ENCODE measurements around the gene TMEM184B. TPM values are rescaled to one million over a fixed set of nuclear protein-coding genes. Genes with fewer than 3 reads are reported as not detected.
A peak's percentile ranks its signal among the peaks of the same experiment; 100 is the strongest.

TMEM184B gene
- polyA plus RNA-seq, 1 donor (not counting 4 experiments of a cell fraction or from before 2014, with no cell fraction given), result 18.8 TPM

DNA sequence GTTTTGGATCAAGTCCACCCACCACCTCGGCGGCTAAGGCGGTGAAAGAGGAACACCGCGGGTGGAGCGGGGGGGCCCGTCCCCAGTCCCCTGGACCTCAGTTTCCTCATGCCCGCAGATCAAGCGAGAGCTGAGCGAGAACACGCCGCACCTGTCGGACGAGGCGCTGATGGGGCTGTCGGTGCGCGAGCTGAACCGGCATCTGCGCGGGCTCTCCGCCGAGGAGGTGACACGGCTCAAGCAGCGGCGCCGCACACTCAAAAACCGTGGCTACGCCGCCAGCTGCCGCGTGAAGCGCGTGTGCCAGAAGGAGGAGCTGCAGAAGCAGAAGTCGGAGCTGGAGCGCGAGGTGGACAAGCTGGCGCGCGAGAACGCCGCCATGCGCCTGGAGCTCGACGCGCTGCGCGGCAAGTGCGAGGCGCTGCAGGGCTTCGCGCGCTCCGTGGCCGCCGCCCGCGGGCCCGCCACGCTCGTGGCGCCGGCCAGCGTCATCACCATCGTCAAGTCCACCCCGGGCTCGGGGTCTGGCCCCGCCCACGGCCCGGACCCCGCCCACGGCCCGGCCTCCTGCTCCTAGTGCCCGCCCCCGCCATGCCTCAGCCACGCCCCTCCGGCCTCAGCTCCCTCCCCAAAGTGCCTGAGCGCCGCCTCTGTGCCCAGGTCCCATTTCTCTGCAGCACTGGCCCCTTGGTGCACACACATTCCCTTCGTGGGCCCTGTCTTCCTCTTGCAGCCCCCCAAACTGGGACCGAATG is 58.3 kb downstream of the TMEM184B start:
- peak overlapping the region; percentile 27 for H3K4me2 ChIP-seq (ENCODE audit: control insufficient read depth, extremely low read depth, insufficient read depth, low read depth, low read length)
- H3K79me2 ChIP-seq (ENCODE audit: control insufficient read depth, insufficient read depth, low read length), result peaks cover 30% of the 10 kb centered on the region
- no peaks in the 10 kb centered on the region for H3K9me3 ChIP-seq (ENCODE audit: control insufficient read depth, low read depth, low read length)
- peak overlapping the region; percentile 15 for H3K9ac ChIP-seq (ENCODE audit: control insufficient read depth, extremely low read depth, insufficient read depth, low read length)
- no peak for TF ChIP-seq EZH2 (IDR thresholded peaks at IDR 0.05; ENCODE audit: low read length)
- TF ChIP-seq, protein P1, sequence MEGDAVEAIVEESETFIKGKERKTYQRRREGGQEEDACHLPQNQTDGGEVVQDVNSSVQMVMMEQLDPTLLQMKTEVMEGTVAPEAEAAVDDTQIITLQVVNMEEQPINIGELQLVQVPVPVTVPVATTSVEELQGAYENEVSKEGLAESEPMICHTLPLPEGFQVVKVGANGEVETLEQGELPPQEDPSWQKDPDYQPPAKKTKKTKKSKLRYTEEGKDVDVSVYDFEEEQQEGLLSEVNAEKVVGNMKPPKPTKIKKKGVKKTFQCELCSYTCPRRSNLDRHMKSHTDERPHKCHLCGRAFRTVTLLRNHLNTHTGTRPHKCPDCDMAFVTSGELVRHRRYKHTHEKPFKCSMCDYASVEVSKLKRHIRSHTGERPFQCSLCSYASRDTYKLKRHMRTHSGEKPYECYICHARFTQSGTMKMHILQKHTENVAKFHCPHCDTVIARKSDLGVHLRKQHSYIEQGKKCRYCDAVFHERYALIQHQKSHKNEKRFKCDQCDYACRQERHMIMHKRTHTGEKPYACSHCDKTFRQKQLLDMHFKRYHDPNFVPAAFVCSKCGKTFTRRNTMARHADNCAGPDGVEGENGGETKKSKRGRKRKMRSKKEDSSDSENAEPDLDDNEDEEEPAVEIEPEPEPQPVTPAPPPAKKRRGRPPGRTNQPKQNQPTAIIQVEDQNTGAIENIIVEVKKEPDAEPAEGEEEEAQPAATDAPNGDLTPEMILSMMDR (optimal IDR thresholded peaks at IDR 0.05 in 1 of 3, IDR thresholded peaks at IDR 0.05 in 1 of 3, conservative IDR thresholded peaks at IDR 0.05 in 1 of 3; ENCODE audit: extremely low read depth in 1 of 3, insufficient read depth in 2 of 3, low read length in 3 of 3), result peak in 1 of 3 experiments; percentile 24
- H3K27me3 ChIP-seq (ENCODE audit: control insufficient read depth, extremely low read depth, insufficient read depth, low read length), result no peaks in the 10 kb centered on the region
- FAIRE-seq, result no peak
- dilution Hi-C loops (cut with MboI; ENCODE audit: extremely low pct_ligation_motif_present, low sequenced_read_pairs), result no loop called here
- peaks cover 6% of the 10 kb centered on the region for H4K20me1 ChIP-seq (ENCODE audit: control insufficient read depth, extremely low read depth, insufficient read depth, low read length)
- DNase-seq (ENCODE audit: low read depth, low spot score), result no peak
- H2AFZ ChIP-seq (ENCODE audit: control insufficient read depth, low read length), result no peak overlapping the region
- H3K4me1 ChIP-seq (ENCODE audit: control insufficient read depth, extremely low read depth, insufficient read depth, low read length), result peaks cover 32% of the 10 kb centered on the region
- peaks cover 25 to 27% of the 10 kb centered on the region in 2 experiments for H3K36me3 ChIP-seq (ENCODE audit: control insufficient read depth in 2 of 2, extremely low read depth in 1 of 2, insufficient read depth in 2 of 2, low read length in 2 of 2)
- peaks cover 2% of the 10 kb centered on the region for H3K9me1 ChIP-seq (ENCODE audit: control insufficient read depth, extremely low read depth, insufficient read depth, low read length)
- no peak overlapping the region for H3K27ac ChIP-seq (ENCODE audit: control insufficient read depth, insufficient read depth, low read length)
- no peak overlapping the region for H3K4me3 ChIP-seq (ENCODE audit: control insufficient read depth in 2 of 3, extremely low read depth in 1 of 3, insufficient read depth in 2 of 3, low read depth in 1 of 3, low read length in 3 of 3)

DNA sequence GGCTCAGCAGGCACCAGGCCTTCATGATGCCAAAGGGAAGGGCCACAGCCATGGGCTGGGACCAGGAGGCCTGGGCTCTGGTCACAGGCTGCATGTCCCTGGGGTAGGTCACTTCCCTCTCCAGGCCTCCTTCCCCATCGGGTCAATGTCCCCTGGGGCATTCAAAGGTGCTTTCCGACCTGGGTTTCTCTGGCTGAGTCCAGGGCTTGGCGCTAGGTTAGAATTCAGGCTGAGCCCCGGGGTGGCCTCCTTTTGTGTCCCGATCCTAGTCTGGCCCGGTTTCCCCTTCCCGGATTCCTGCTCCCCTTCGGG is 58.9 kb downstream of the TMEM184B start:
- Histone ChIP-seq H3K9me1 (ENCODE audit: control insufficient read depth, extremely low read depth, insufficient read depth, low read length) (peaks cover 2% of the 10 kb centered on the region), H3K36me3 (ENCODE audit: control insufficient read depth in 2 of 2, extremely low read depth in 1 of 2, insufficient read depth in 2 of 2, low read length in 2 of 2) (peaks cover 26 to 27% of the 10 kb centered on the region in 2 experiments), H4K20me1 (ENCODE audit: control insufficient read depth, extremely low read depth, insufficient read depth, low read length) (peaks cover 6% of the 10 kb centered on the region), H2AFZ (ENCODE audit: control insufficient read depth, low read length) (no peak overlapping the region), H3K27ac (ENCODE audit: control insufficient read depth, insufficient read depth, low read length) (no peak overlapping the region), H3K4me3 (ENCODE audit: control insufficient read depth in 2 of 3, extremely low read depth in 1 of 3, insufficient read depth in 2 of 3, low read depth in 1 of 3, low read length in 3 of 3) (no peak overlapping the region), H3K9ac (ENCODE audit: control insufficient read depth, extremely low read depth, insufficient read depth, low read length) (peak overlapping the region; percentile 15), H3K9me3 (ENCODE audit: control insufficient read depth, low read depth, low read length) (no peaks in the 10 kb centered on the region), H3K79me2 (ENCODE audit: control insufficient read depth, insufficient read depth, low read length) (peaks cover 34% of the 10 kb centered on the region), H3K4me2 (ENCODE audit: control insufficient read depth, extremely low read depth, insufficient read depth, low read depth, low read length) (peak overlapping the region; percentile 27), H3K27me3 (ENCODE audit: control insufficient read depth, extremely low read depth, insufficient read depth, low read length) (no peaks in the 10 kb centered on the region), H3K4me1 (ENCODE audit: control insufficient read depth, extremely low read depth, insufficient read depth, low read length) (peaks cover 26% of the 10 kb centered on the region)
- dilution Hi-C loops (cut with MboI; ENCODE audit: extremely low pct_ligation_motif_present, low sequenced_read_pairs), result no loop called here
- TF ChIP-seq EZH2 (IDR thresholded peaks at IDR 0.05; ENCODE audit: low read length), result no peak
- TF ChIP-seq, protein P1 (optimal IDR thresholded peaks at IDR 0.05 in 1 of 3, IDR thresholded peaks at IDR 0.05 in 1 of 3, conservative IDR thresholded peaks at IDR 0.05 in 1 of 3; ENCODE audit: extremely low read depth in 1 of 3, insufficient read depth in 2 of 3, low read length in 3 of 3), result no peak
- DNase-seq (ENCODE audit: low read depth, low spot score) (no peak), FAIRE-seq (no peak)

Data from keratinocyte (primary cell).